GM12864 (cell line): Measurements from ENCODE around the gene CRELD1.
"Not testable (repeated sequence)": the region's sequence is repeated elsewhere in the genome, so short reads cannot be mapped to it uniquely, and the experiment has no call there.

ENCODE experiments used
- DNase-seq: peaks from one replicate; pipeline ENCODE4 v3.0.0-alpha.2; 2011; ENCODE audit warnings: low read depth
- H3K4me3 ChIP-seq: 2 replicates; pipeline ENCODE4 v1.5.1; 2011; ENCODE audit warnings: mild to moderate bottlenecking, low read depth, low read length, control low read depth
- TF ChIP-seq, protein P1 (sequence below): IDR thresholded peaks from 2 replicates; pipeline ENCODE4 v1.5.1; 2011; ENCODE audit warnings: low read depth, mild to moderate bottlenecking, moderate library complexity, low read length, control low read depth, inconsistent platforms; ENCODE audit errors: missing control alignments

CRELD1 gene

GRCh38 chr3:9890249-9891071 is 43.2 kb upstream of the CRELD1 start, which contains the start of gene JAGN1:
Gene JAGN1, plus strand, starts transcription at chr3:9890610. Its CDS starts 113 bp downstream, at chr3:9890723.
- TF ChIP-seq, protein P1, sequence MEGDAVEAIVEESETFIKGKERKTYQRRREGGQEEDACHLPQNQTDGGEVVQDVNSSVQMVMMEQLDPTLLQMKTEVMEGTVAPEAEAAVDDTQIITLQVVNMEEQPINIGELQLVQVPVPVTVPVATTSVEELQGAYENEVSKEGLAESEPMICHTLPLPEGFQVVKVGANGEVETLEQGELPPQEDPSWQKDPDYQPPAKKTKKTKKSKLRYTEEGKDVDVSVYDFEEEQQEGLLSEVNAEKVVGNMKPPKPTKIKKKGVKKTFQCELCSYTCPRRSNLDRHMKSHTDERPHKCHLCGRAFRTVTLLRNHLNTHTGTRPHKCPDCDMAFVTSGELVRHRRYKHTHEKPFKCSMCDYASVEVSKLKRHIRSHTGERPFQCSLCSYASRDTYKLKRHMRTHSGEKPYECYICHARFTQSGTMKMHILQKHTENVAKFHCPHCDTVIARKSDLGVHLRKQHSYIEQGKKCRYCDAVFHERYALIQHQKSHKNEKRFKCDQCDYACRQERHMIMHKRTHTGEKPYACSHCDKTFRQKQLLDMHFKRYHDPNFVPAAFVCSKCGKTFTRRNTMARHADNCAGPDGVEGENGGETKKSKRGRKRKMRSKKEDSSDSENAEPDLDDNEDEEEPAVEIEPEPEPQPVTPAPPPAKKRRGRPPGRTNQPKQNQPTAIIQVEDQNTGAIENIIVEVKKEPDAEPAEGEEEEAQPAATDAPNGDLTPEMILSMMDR = peak; percentile 11
- DNase-seq = peak; percentile 64
- H3K4me3 ChIP-seq = peak within 1 kb of the TSS; percentile 100

DNA sequence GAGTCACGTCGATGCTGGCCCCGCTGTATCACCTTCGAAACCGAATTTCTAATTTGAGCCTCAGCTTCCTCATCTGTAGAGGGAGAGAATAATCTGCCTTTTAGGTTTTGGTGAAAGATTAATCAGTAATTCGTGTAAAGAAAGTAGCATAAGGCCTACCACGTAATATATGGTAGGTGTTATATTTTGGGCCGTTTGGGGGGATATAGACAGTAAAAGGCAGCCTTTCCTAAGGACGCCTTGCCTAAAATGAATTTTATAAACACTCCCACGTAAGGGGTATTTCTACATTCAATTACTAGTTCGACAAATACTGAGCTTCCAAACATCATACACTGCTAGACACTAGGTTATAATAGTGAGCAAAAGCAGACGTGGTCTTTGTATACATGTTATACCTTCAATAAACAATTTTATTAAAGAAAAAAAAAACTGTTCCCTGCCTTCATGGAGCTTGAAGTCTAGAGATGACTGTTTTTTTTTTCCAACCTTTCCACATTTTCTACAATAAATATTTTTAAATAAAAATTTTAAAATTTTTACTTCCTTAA is 42.5 kb upstream of the CRELD1 start:
- H3K4me3 ChIP-seq = peak overlapping the region; percentile 100
- DNase-seq = no peak
- TF ChIP-seq, protein P1 = no peak

- TF ChIP-seq, protein P1 = no peak
These were observed 39.9 kb upstream of the CRELD1 start for GRCh38 chr3:9893739-9894138.

DNA sequence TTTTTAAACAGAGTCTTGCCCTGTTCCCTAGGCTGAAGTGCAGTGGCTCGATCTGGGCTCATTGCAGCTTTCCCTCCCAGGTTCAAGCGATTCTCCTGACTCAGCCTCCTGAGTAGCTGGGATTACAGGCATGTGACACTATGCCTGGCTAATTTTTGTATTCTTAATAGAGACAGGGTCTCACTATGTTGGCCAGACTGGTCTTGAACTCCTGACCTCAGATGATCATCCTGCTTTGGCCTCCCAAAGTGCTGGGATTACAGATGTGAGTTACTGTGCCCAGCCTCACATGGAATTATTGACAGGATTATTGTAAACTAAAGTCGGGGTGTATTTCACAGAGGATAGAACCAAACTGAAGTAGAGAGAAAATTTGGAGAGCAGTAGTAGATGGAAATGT is 37.9 kb upstream of the CRELD1 start:
- not testable (repeated sequence) for H3K4me3 ChIP-seq, DNase-seq

More at GRCh38 chr3:9893739-9894138, 39.9 kb upstream of the CRELD1 start:
- no peak overlapping the region for H3K4me3 ChIP-seq
- no peak for DNase-seq

DNA sequence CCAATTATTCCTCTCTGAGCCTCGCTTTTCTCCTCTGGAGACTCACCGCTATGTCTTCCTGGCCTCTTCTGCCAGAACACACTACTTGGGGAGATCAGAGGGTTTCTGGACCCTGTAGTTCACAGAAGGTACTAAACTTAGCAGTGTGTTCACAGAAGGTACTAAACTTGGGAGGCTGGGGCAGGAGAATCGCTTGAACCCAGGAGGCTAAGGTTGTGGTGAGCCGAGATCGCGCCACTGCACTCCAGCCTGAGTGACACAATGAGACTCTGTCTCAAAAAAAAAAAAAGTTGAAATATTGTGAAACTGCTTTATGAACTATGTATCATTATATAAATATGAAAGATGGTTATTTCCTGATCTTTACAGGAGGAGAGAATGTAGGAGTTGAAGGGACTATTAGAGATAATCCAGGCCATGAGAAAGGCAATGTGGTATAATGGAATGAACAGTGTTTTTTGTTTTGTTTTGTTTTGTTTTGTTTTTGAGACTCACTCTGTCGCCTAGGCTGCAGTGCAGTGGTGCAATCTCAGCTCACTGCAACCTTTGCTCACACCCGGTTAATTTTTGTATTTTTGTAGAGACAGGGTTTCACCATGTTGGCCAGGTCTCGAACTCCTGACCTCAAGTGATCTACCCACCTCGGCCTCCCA is 36.8 kb upstream of the CRELD1 start:
- DNase-seq, H3K4me3 ChIP-seq: not testable (repeated sequence)

- no peak for DNase-seq
These were observed 35.9 kb upstream of the CRELD1 start for GRCh38 chr3:9897408-9898372.

More at GRCh38 chr3:9897408-9898372, 35.9 kb upstream of the CRELD1 start:
- H3K4me3 ChIP-seq = no peak overlapping the region
- TF ChIP-seq, protein P1 = no peak
